Keratinocyte (primary cell): ENCODE results near the gene SEMA3D. TPM values are rescaled to one million over a fixed set of nuclear protein-coding genes. Genes with fewer than 3 reads are reported as not detected.

Experiments
- DNase-seq: peaks from one replicate; pipeline ENCODE4 v3.0.0-alpha.2; 2011; ENCODE audit warnings: low read depth, missing footprints, low spot score
- FAIRE-seq: peaks from 2 replicates; lab custom pipeline; 2011; peaks lifted over from hg19 to GRCh38; lab: Jason Lieb, UNC
- H2AFZ ChIP-seq: 2 replicates; pipeline ENCODE4 v1.6.0; 2012; ENCODE audit warnings: low read length, control low read depth, inconsistent platforms; ENCODE audit not compliant: control insufficient read depth
- H3K27ac ChIP-seq: 2 replicates; pipeline ENCODE4 v1.5.1; 2011; ENCODE audit warnings: low read length; ENCODE audit not compliant: control insufficient read depth, insufficient read depth
- H3K27me3 ChIP-seq: 3 replicates; pipeline ENCODE4 v1.6.0; 2011; ENCODE audit warnings: low read length; ENCODE audit not compliant: control insufficient read depth, insufficient read depth; ENCODE audit errors: extremely low read depth
- H3K36me3 ChIP-seq, 2 experiments: 2 replicates in 1 of 2; 3 replicates in 1 of 2; pipeline ENCODE4 v1.5.1; 2011; ENCODE audit warnings: low read length in 2 of 2, mild to moderate bottlenecking in 1 of 2; ENCODE audit not compliant: control insufficient read depth in 2 of 2, insufficient read depth in 2 of 2; ENCODE audit errors: extremely low read depth in 1 of 2
- H3K4me1 ChIP-seq: 3 replicates; pipeline ENCODE4 v1.5.1; 2011; ENCODE audit warnings: low read length; ENCODE audit not compliant: control insufficient read depth, insufficient read depth; ENCODE audit errors: extremely low read depth
- H3K4me2 ChIP-seq: 3 replicates; pipeline ENCODE4 v1.6.0; 2011; ENCODE audit warnings: low read depth, low read length; ENCODE audit not compliant: control insufficient read depth, insufficient read depth; ENCODE audit errors: extremely low read depth
- H3K4me3 ChIP-seq, 3 experiments: fragments of 200-600 bp in 1 of 3; sonication (generic) in 1 of 3; 2 replicates in 2 of 3; 3 replicates in 1 of 3; pipeline ENCODE4 v1.5.1; 2011 to 2016; ENCODE audit warnings: low read length in 3 of 3, mild to moderate bottlenecking in 3 of 3, control low read depth in 2 of 3, inconsistent platforms in 1 of 3, low read depth in 1 of 3, mixed read lengths in 1 of 3, mixed run types in 1 of 3, moderate library complexity in 1 of 3; ENCODE audit not compliant: control insufficient read depth in 2 of 3, insufficient read depth in 2 of 3; ENCODE audit errors: extremely low read depth in 1 of 3
- H3K79me2 ChIP-seq: 2 replicates; pipeline ENCODE4 v1.6.0; 2012; ENCODE audit warnings: low read length; ENCODE audit not compliant: control insufficient read depth, insufficient read depth
- H3K9ac ChIP-seq: 3 replicates; pipeline ENCODE4 v1.6.0; 2011; ENCODE audit warnings: low read length; ENCODE audit not compliant: control insufficient read depth, insufficient read depth; ENCODE audit errors: extremely low read depth
- H3K9me1 ChIP-seq: 3 replicates; pipeline ENCODE4 v1.6.0; 2011; ENCODE audit warnings: low read length; ENCODE audit not compliant: control insufficient read depth, insufficient read depth; ENCODE audit errors: extremely low read depth
- H3K9me3 ChIP-seq: 2 replicates; pipeline ENCODE4 v1.5.1; 2012; ENCODE audit warnings: low read depth, low read length; ENCODE audit not compliant: control insufficient read depth
- H4K20me1 ChIP-seq: 3 replicates; pipeline ENCODE4 v1.6.0; 2011; ENCODE audit warnings: low read length; ENCODE audit not compliant: control insufficient read depth, insufficient read depth; ENCODE audit errors: extremely low read depth
- EZH2 ChIP-seq: IDR thresholded peaks from one replicate; pipeline ENCODE4 v1.6.1; 2012; ENCODE audit warnings: inconsistent platforms, mild to moderate bottlenecking, low read length, moderate library complexity
- dilution Hi-C: fragments of 300-500 bp; cut with MboI; formaldehyde crosslinking; loops from one replicate; pipeline ENCODE4 v1.7.0; 2020; ENCODE audit warnings: low sequenced_read_pairs; ENCODE audit not compliant: extremely low pct_ligation_motif_present
- polyA plus RNA-seq, 5 experiments: library from polyadenylated mRNA; depleted of rRNA in 3 of 5; stranded (reverse) in 3 of 5; stranded (forward) in 1 of 5; unstranded in 1 of 5; fragments of >200 nt; gene quantifications; 1 replicate in 1 of 5; 2 replicates in 3 of 5; 3 replicates in 1 of 5; pipeline versions ENCODE4 v1.2.1 to v1.2.3, GENCODE V29; 2011 to 2012; ENCODE audit warnings: missing spikeins in 2 of 5, low read depth in 1 of 5, low replicate concordance in 1 of 5
- TF ChIP-seq, protein P1 (sequence below), 3 experiments: IDR thresholded peaks in 1 of 3; conservative IDR thresholded peaks in 1 of 3; optimal IDR thresholded peaks in 1 of 3; 2 replicates in 2 of 3; 3 replicates in 1 of 3; pipeline versions ENCODE3 to v1.5.1; 2011; ENCODE audit warnings: low read length in 3 of 3, mild to moderate bottlenecking in 3 of 3, moderate library complexity in 2 of 3, control low read depth in 1 of 3, inconsistent platforms in 1 of 3; ENCODE audit not compliant: insufficient read depth in 2 of 3; ENCODE audit errors: extremely low read depth in 1 of 3

Gene SEMA3D
- polyA plus RNA-seq, 1 donor (not counting 4 experiments of a cell fraction or from before 2014, with no cell fraction given), result 5.2 TPM

DNA sequence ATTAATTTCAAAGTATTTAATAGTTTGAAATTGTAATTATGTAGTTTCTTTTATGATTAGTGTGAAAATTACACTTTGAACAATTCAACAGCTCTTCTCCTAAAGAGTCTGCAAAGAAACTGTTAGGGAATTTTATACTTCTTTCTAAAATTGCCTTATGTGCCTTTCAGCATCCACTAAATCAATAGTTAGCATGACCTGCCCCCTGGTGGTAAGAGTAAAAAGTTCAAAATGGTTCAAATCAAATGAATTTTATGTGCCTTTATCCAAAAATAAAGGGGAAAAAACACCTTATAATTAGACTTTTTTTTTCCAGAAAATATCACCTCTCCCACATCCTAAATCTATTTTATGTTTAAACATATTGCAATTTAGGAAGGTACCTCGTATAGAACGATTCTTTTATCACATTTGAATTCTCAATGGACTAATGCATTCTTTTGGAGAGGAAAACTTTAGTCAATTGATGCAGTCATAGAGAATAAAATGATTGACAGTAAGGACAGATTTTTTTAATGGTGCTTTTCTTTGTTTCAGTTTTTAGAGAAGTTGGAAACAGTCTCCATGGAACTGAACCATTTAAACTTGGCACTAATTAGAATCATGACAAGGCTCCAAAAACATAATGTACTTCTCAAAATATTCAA lies 163.7 kb downstream of the SEMA3D start:
- no peak for TF ChIP-seq EZH2
- TF ChIP-seq, protein P1, sequence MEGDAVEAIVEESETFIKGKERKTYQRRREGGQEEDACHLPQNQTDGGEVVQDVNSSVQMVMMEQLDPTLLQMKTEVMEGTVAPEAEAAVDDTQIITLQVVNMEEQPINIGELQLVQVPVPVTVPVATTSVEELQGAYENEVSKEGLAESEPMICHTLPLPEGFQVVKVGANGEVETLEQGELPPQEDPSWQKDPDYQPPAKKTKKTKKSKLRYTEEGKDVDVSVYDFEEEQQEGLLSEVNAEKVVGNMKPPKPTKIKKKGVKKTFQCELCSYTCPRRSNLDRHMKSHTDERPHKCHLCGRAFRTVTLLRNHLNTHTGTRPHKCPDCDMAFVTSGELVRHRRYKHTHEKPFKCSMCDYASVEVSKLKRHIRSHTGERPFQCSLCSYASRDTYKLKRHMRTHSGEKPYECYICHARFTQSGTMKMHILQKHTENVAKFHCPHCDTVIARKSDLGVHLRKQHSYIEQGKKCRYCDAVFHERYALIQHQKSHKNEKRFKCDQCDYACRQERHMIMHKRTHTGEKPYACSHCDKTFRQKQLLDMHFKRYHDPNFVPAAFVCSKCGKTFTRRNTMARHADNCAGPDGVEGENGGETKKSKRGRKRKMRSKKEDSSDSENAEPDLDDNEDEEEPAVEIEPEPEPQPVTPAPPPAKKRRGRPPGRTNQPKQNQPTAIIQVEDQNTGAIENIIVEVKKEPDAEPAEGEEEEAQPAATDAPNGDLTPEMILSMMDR (optimal IDR thresholded peaks at IDR 0.05 in 1 of 3, IDR thresholded peaks at IDR 0.05 in 1 of 3, conservative IDR thresholded peaks at IDR 0.05 in 1 of 3; ENCODE audit: extremely low read depth in 1 of 3, insufficient read depth in 2 of 3, low read length in 3 of 3), result peak in 2 of 3 experiments; percentile 36 to 49
- Histone ChIP-seq H3K4me3 (no peak overlapping the region), H3K79me2 (no peaks in the 10 kb centered on the region), H3K36me3 (no peaks in the 10 kb centered on the region), H3K9me1 (no peaks in the 10 kb centered on the region), H2AFZ (no peak overlapping the region), H3K27me3 (no peaks in the 10 kb centered on the region), H3K4me1 (peaks cover 12% of the 10 kb centered on the region), H3K4me2 (no peak overlapping the region), H4K20me1 (no peaks in the 10 kb centered on the region), H3K9me3 (no peaks in the 10 kb centered on the region), H3K9ac (no peak overlapping the region), H3K27ac (no peak overlapping the region)
- dilution Hi-C loops, result loop anchor here (25.0 kb wide), 1 partner anchor 1086 kb away; no protein-coding TSS in a partner anchor
- FAIRE-seq, result no peak
- DNase-seq, result no peak

DNA sequence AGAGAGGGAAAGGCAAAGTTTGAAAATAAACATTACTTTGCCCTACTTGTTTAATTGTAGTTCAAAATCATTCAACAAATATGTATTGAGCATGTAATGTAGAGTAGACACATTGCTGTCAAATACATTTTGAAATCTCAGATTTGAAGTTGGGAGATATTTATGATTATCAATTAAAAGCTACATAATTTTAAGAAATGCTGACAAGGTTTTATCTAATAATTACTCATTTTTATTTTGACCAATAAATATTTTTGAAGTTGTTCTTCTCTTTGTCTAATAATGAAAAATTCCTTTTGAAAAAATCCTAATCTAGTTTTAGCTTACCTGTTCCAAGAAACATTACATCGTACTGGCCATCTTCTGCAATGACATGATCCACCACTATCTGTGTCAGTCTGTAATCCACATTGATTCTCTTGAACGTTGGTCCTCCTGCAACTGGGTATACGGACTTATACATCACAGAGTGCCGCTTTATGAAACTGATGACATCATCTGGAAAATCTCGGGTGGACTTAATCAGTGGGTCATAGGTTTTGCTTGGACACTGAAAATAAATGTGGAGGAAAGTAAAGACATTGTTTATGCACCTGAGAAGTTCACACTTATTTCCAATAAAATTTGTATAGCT lies 164.7 kb downstream of the SEMA3D start:
- dilution Hi-C loops, result loop anchor here (25.0 kb wide), 1 partner anchor 1085 kb away; no protein-coding TSS in a partner anchor
- Histone ChIP-seq H3K27ac (no peak overlapping the region), H3K4me2 (no peak overlapping the region), H3K4me1 (peaks cover 12% of the 10 kb centered on the region), H3K36me3 (no peaks in the 10 kb centered on the region), H3K4me3 (no peak overlapping the region), H3K9me1 (no peaks in the 10 kb centered on the region), H4K20me1 (no peaks in the 10 kb centered on the region), H3K9ac (no peak overlapping the region), H3K9me3 (no peaks in the 10 kb centered on the region), H2AFZ (no peak overlapping the region), H3K27me3 (no peaks in the 10 kb centered on the region), H3K79me2 (no peaks in the 10 kb centered on the region)
- FAIRE-seq, result no peak
- TF ChIP-seq, protein P1 (optimal IDR thresholded peaks at IDR 0.05 in 1 of 3, IDR thresholded peaks at IDR 0.05 in 1 of 3, conservative IDR thresholded peaks at IDR 0.05 in 1 of 3; ENCODE audit: extremely low read depth in 1 of 3, insufficient read depth in 2 of 3, low read length in 3 of 3), result no peak
- no peak for TF ChIP-seq EZH2
- DNase-seq, result no peak
